Naive thymus-derived CD4-positive, alpha-beta T cell (primary cell): Measurements from ENCODE around the gene PHLDA2. TPM values are rescaled to one million over a fixed set of nuclear protein-coding genes. Genes with fewer than 3 reads are reported as not detected.

ENCODE experiments used
- ATAC-seq: fragments of 150-1000 bp; cut with Tn5 transposase; 2 replicates; pipeline ENCODE4 v1.10.0; 2021; ENCODE audit warnings: mild to moderate bottlenecking, moderate library complexity
- CTCF ChIA-PET: fragments of 350-600 bp; sonication (Branson Sonifier 250); formaldehyde crosslinking; loops from one replicate; lab custom pipeline; 2021; ENCODE audit warnings: antibody characterized with exemption; lab: Charles Lee
- POLR2A ChIA-PET: fragments of 350-600 bp; sonication (Branson Sonifier 250); formaldehyde crosslinking; loops from one replicate; lab custom pipeline; 2021; ENCODE audit warnings: antibody characterized with exemption, inconsistent platforms; lab: Charles Lee
- DNase-seq, 9 donors: peaks; one replicate each; pipeline versions ENCODE4 v3.0.0 to v3.0.0-alpha.2; 2020 to 2022; ENCODE audit warnings: mixed read lengths in 1 of 9
- H3K27ac ChIP-seq: one replicate; pipeline ENCODE4 v1.7.0; 2013; ENCODE audit warnings: mild to moderate bottlenecking, low read depth, low read length, moderate library complexity
- H3K27me3 ChIP-seq, 2 donors: one replicate each; pipeline ENCODE4 v1.7.0; 2013; ENCODE audit warnings: low read length in 2 of 2, mild to moderate bottlenecking in 2 of 2, moderate library complexity in 2 of 2; ENCODE audit not compliant: control insufficient read depth in 2 of 2, insufficient read depth in 2 of 2
- H3K36me3 ChIP-seq, 3 experiments: 1 replicate in 2 of 3; 2 replicates in 1 of 3; pipeline ENCODE4 v1.7.0; 2013; ENCODE audit warnings: low read length in 3 of 3, mild to moderate bottlenecking in 3 of 3, moderate library complexity in 1 of 3; ENCODE audit not compliant: insufficient read depth in 3 of 3, control insufficient read depth in 2 of 3
- H3K4me1 ChIP-seq, 2 donors: one replicate each; pipeline ENCODE4 v1.7.0; 2013; ENCODE audit warnings: low read length in 2 of 2, mild to moderate bottlenecking in 2 of 2, moderate library complexity in 1 of 2; ENCODE audit not compliant: control insufficient read depth in 2 of 2, insufficient read depth in 2 of 2
- H3K4me3 ChIP-seq: 2 replicates; pipeline ENCODE4 v1.7.0; 2013; ENCODE audit warnings: mild to moderate bottlenecking, low read length
- H3K9me3 ChIP-seq, 3 experiments: 1 replicate in 2 of 3; 2 replicates in 1 of 3; pipeline ENCODE4 v1.7.0; 2013; ENCODE audit warnings: low read length in 3 of 3; ENCODE audit not compliant: control insufficient read depth in 2 of 3
- H3K27ac Mint-ChIP-seq, 9 donors: one replicate each; pipeline ENCODE4 v1.8.0; 2020 to 2022; ENCODE audit warnings: mixed read lengths in 9 of 9, mild to moderate bottlenecking in 8 of 9, moderate library complexity in 5 of 9, inconsistent platforms in 2 of 9
- H3K27me3 Mint-ChIP-seq, 5 donors: one replicate each; pipeline ENCODE4 v1.8.0; 2021 to 2022; ENCODE audit warnings: mixed read lengths in 5 of 5, mild to moderate bottlenecking in 1 of 5
- H3K36me3 Mint-ChIP-seq, 5 donors: one replicate each; pipeline ENCODE4 v1.8.0; 2020 to 2022; ENCODE audit warnings: mixed read lengths in 5 of 5, mild to moderate bottlenecking in 3 of 5, inconsistent platforms in 1 of 5
- H3K4me1 Mint-ChIP-seq, 7 donors: one replicate each; pipeline ENCODE4 v1.8.0; 2020 to 2022; ENCODE audit warnings: mixed read lengths in 7 of 7, mild to moderate bottlenecking in 3 of 7, inconsistent platforms in 1 of 7
- H3K4me3 Mint-ChIP-seq, 10 donors: one replicate each; pipeline ENCODE4 v1.8.0; 2020 to 2022; ENCODE audit warnings: mild to moderate bottlenecking in 10 of 10, mixed read lengths in 10 of 10, moderate library complexity in 6 of 10, inconsistent platforms in 2 of 10
- H3K9me3 Mint-ChIP-seq, 11 donors: one replicate each; pipeline ENCODE4 v1.8.0; 2020 to 2022; ENCODE audit warnings: mixed read lengths in 11 of 11, mild to moderate bottlenecking in 4 of 11, inconsistent platforms in 1 of 11, moderate library complexity in 1 of 11
- intact Hi-C, 2 donors: fragments of 100-400 bp; cut with micrococcal nuclease; formaldehyde crosslinking; loops; one replicate each; pipeline ENCODE4 v1.15.1; 2023
- polyA plus RNA-seq, 2 donors: library from polyadenylated mRNA; unstranded; fragments of 300-500 nt; fragmentation: Illumina TruSeq; gene quantifications; one replicate each; pipeline ENCODE4 v1.2.3, GENCODE V29; 2021
- total RNA-seq, 6 experiments: library from RNA in 5 of 6; stranded (reverse) in 5 of 6; gene quantifications; 1 replicate in 5 of 6; 2 replicates in 1 of 6; pipeline ENCODE4 v1.2.3 and lab custom pipeline; 2021 to 2026

Gene PHLDA2
- total and polyA plus RNA-seq, 7 experiments from 2014 or later = 2.5 to 7.9 (median 4.5) TPM; not detected in 4

DNA sequence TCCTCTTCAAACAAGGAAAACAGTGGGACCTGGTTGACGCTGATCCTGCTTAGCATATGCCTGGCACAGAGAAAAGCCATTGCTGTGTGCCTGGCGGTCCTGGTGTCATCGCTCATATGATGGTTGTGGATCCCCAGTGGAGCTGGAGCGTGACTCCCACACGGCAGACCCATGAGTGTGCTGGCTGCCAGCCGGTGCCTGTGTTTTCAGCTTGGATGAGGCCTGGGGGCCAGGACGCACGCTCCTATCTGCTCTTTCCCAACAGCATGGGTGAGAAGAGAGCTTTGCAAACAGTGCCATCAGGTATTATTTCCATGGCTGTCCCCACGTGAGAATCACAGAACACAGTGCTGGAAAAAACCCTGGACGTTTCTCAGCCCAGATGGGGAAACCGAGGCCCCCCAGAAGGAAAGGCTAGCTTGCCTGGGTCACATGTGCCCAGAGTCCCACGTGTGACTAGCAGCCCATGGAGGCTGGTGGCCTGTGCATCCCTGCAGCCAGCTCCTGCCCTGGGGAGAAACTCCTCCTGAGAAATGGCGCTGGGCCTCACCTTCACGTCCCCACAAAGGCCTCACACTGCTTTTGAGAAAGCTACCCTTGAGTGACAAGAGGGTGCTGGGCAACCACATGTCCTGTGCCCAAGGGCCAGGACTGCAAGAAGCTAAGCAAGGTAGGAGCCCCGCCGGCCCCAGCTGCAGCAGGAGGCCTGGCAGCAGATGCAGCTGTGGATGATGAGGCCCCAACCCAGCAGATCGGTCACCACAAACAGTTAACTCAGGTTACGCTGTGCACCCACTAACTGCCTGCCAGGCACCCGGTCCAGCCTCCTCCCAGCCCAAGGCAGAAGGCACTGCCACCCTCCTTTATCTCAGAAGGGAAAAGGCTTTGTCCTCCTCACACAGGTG, 47.9 kb downstream of the PHLDA2 start:
- POLR2A ChIA-PET = interaction anchor here (0.8 kb wide), 1 partner anchor 10 kb away, joined by 3 read pairs; no protein-coding TSS in a partner anchor
- H3K27ac Mint-ChIP-seq = no peak overlapping the region

DNA sequence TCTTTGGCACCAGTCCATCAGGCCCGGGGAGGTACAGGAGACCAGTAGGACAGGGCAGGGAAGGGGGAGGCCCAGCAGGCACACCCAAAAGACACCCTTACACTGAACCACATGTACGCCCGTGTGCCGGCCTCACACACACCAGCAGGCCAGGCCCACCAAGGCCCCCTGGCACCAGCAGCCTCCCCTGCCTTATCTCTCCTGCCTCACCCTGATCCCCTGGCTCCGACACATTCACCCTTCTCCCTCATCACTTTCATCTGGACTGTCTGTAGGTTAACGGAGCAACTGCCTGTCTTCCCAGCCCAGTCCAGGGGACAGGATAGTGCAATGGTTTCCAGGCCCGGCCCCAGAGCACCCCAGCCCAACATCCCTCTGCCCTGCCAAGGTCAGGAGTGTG, 48.6 kb downstream of the PHLDA2 start:
- Mint-ChIP-seq H3K27ac (no peak overlapping the region), H3K4me1 (peaks cover 0 to 6% (median 4%) of the 10 kb centered on the region in 7 donors), H3K9me3 (peaks cover 0 to 16% (median 3%) of the 10 kb centered on the region in 11 donors), H3K4me3 (no peak overlapping the region), H3K27me3 (peaks cover 0 to 36% (median 0%) of the 10 kb centered on the region in 5 donors), H3K36me3 (peaks cover 0 to 3% (median 0%) of the 10 kb centered on the region in 5 donors)
- peaks cover 0 to 5% (median 0%) of the 10 kb centered on the region in 3 experiments for H3K36me3 ChIP-seq
- H3K4me1 ChIP-seq = no peaks in the 10 kb centered on the region
- ChIA-PET CTCF (interaction anchor here (1.4 to 1.9 kb wide), 2 partner anchors 11 to 12 kb away, joined by 3 to 5 read pairs; no protein-coding TSS in a partner anchor), POLR2A (no interaction called here)
- H3K4me3 ChIP-seq = no peak overlapping the region
- no peaks in the 10 kb centered on the region for H3K27me3 ChIP-seq
- H3K27ac ChIP-seq = no peak overlapping the region
- DNase-seq = no peak
- no peak for ATAC-seq
- intact Hi-C loops = loop anchor here in 1 of 2 donors (10.0 kb wide), 1 partner anchor 544 kb away; no protein-coding TSS in a partner anchor
- no peaks in the 10 kb centered on the region for H3K9me3 ChIP-seq

More for the DNA sequence above, 47.9 kb downstream of the PHLDA2 start:
- Mint-ChIP-seq H3K36me3 (peaks cover 0 to 1% (median 0%) of the 10 kb centered on the region in 5 donors), H3K4me1 (peaks cover 0 to 6% (median 4%) of the 10 kb centered on the region in 7 donors), H3K27me3 (peaks cover 0 to 36% (median 0%) of the 10 kb centered on the region in 5 donors), H3K9me3 (peaks cover 0 to 9% (median 0%) of the 10 kb centered on the region in 11 donors), H3K4me3 (peak overlapping the region in 1 of 10 donors; percentile 38)
- H3K36me3 ChIP-seq = peaks cover 0 to 5% (median 0%) of the 10 kb centered on the region in 3 experiments
- CTCF ChIA-PET = interaction anchor here (1.4 to 1.9 kb wide), 2 partner anchors 10 to 11 kb away, joined by 3 to 5 read pairs; no protein-coding TSS in a partner anchor
- no peaks in the 10 kb centered on the region for H3K9me3 ChIP-seq
- no peak overlapping the region for H3K4me3 ChIP-seq
- no peak for DNase-seq
- ATAC-seq = no peak
- intact Hi-C loops = loop anchor here in 1 of 2 donors (10.0 kb wide), 1 partner anchor 543 kb away; no protein-coding TSS in a partner anchor
- H3K27ac ChIP-seq = no peak overlapping the region
- no peaks in the 10 kb centered on the region for H3K4me1 ChIP-seq
- no peaks in the 10 kb centered on the region for H3K27me3 ChIP-seq

DNA sequence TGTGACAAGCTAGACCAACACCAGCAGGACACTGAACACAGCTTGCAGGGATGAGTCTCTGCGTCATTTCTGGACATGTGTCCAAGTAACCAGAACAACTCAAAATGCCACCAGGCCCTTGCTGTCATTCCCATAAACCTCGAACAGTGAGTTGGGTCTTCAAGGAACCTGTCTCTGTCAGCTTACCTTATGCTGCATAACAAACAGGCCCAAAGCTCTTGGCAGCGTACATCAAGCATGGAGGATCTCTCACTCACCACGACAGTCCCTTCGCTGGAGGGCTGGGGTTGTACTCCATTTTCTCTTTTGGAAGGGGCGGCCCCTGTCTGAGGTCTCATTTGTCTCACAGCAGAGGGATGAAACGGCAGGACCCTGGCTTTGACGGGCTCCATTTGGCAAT, 50.4 kb downstream of the PHLDA2 start:
- Histone ChIP-seq H3K27me3 (no peaks in the 10 kb centered on the region), H3K4me1 (no peaks in the 10 kb centered on the region), H3K36me3 (no peaks in the 10 kb centered on the region), H3K9me3 (peaks cover 0 to 10% (median 0%) of the 10 kb centered on the region in 3 experiments), H3K27ac (no peak overlapping the region), H3K4me3 (no peak overlapping the region)
- peaks cover 0 to 6% (median 2%) of the 10 kb centered on the region in 7 donors for H3K4me1 Mint-ChIP-seq
- intact Hi-C loops = no loop called here
- no peak overlapping the region for H3K4me3 Mint-ChIP-seq
- ChIA-PET POLR2A (no interaction called here), CTCF (interaction anchor here (1.7 kb wide), 2 partner anchors 9 to 346 kb away, joined by 6 to 7 read pairs; no protein-coding TSS in a partner anchor)
- ATAC-seq (no peak), DNase-seq (no peak)
- H3K36me3 Mint-ChIP-seq = peaks cover 0 to 10% (median 1%) of the 10 kb centered on the region in 5 donors
- H3K9me3 Mint-ChIP-seq = peaks cover 0 to 30% (median 11%) of the 10 kb centered on the region in 11 donors
- peaks cover 0 to 34% (median 10%) of the 10 kb centered on the region in 5 donors for H3K27me3 Mint-ChIP-seq
- H3K27ac Mint-ChIP-seq = no peak overlapping the region

Other genes with a start within 250 kb of the PHLDA2 start
- under 1 TPM; 0.16 to 0.56 (median 0.24) TPM for gene KCNQ1OT1, start 229.4 kb downstream of the PHLDA2 start, total RNA-seq
- under 1 TPM; 0.07 to 0.09 TPM for gene KCNQ1OT1, start 229.4 kb downstream of the PHLDA2 start, polyA plus RNA-seq
- gene CDKN1C, start 43.6 kb downstream of the PHLDA2 start, total RNA-seq = 10 to 100 TPM in 1 of 5 experiments, 1 to 10 TPM in 3, under 1 TPM in 1; 0.53 to 36.0 (median 6.0) TPM
- gene CDKN1C, start 43.6 kb downstream of the PHLDA2 start, polyA plus RNA-seq = under 1 TPM; 0.35 to 0.94 TPM
- gene NAP1L4, start 62.9 kb upstream of the PHLDA2 start, total RNA-seq = 100 to 1,000 TPM; 245 to 356 (median 294) TPM
- gene NAP1L4, start 62.9 kb upstream of the PHLDA2 start, polyA plus RNA-seq = 100 to 1,000 TPM; 134 to 172 TPM
- 10 to 100 TPM; 27.8 to 70.4 (median 53.7) TPM for gene CARS1, start 128.0 kb upstream of the PHLDA2 start, total RNA-seq
- gene CARS1, start 128.0 kb upstream of the PHLDA2 start, polyA plus RNA-seq = 10 to 100 TPM; 23.9 to 30.8 TPM
- 10 to 100 TPM in 2 of 5 experiments, 1 to 10 TPM in 3; 3.7 to 76.7 (median 6.5) TPM for gene OSBPL5, start 235.9 kb upstream of the PHLDA2 start, total RNA-seq
- 1 to 10 TPM in 1 of 2 donors, under 1 TPM in 1; 0.51 to 2.7 TPM for gene OSBPL5, start 235.9 kb upstream of the PHLDA2 start, polyA plus RNA-seq